GM10248 (cell line): ENCODE results near the gene NPHP1.
"Not testable (repeated sequence)": the region's sequence is repeated elsewhere in the genome, so short reads cannot be mapped to it uniquely, and the experiment has no call there.

Experiments used
- CTCF ChIA-PET: fragments of 300-600 bp; sonication (Branson Sonifier 250); formaldehyde crosslinking; extraction: SDS; loops from one replicate; lab custom pipeline; 2021; ENCODE audit warnings: antibody characterized with exemption; lab: Yijun Ruan, JAX
- POLR2A ChIA-PET: fragments of 350-650 bp; sonication (Branson Sonifier 250); formaldehyde crosslinking; extraction: SDS; loops from one replicate; lab custom pipeline; 2020; ENCODE audit warnings: antibody characterized with exemption; lab: Yijun Ruan, JAX
- DNase-seq: peaks from one replicate; pipeline ENCODE4 v3.0.0; 2012; ENCODE audit errors: extremely low spot score
- TF ChIP-seq, protein P1 (sequence below): IDR thresholded peaks from 2 replicates; pipeline ENCODE4 v1.5.1; 2012; ENCODE audit warnings: mild to moderate bottlenecking, low read depth; ENCODE audit errors: extremely low read depth, missing control alignments, control extremely low read depth

The NPHP1 gene

GRCh38 chr2:110157153-110157793 lies 47.5 kb downstream of the NPHP1 start:
- POLR2A ChIA-PET: no interaction called here
- DNase-seq: peak; percentile 50
- TF ChIP-seq, protein P1, sequence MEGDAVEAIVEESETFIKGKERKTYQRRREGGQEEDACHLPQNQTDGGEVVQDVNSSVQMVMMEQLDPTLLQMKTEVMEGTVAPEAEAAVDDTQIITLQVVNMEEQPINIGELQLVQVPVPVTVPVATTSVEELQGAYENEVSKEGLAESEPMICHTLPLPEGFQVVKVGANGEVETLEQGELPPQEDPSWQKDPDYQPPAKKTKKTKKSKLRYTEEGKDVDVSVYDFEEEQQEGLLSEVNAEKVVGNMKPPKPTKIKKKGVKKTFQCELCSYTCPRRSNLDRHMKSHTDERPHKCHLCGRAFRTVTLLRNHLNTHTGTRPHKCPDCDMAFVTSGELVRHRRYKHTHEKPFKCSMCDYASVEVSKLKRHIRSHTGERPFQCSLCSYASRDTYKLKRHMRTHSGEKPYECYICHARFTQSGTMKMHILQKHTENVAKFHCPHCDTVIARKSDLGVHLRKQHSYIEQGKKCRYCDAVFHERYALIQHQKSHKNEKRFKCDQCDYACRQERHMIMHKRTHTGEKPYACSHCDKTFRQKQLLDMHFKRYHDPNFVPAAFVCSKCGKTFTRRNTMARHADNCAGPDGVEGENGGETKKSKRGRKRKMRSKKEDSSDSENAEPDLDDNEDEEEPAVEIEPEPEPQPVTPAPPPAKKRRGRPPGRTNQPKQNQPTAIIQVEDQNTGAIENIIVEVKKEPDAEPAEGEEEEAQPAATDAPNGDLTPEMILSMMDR: peak; percentile 86
- CTCF ChIA-PET: interaction anchor here (1.0 to 3.7 kb wide), 6 partner anchors 11 to 50 kb away, joined by 3 to 54 read pairs (median 4); partner anchors contain the start of gene MALL

DNA sequence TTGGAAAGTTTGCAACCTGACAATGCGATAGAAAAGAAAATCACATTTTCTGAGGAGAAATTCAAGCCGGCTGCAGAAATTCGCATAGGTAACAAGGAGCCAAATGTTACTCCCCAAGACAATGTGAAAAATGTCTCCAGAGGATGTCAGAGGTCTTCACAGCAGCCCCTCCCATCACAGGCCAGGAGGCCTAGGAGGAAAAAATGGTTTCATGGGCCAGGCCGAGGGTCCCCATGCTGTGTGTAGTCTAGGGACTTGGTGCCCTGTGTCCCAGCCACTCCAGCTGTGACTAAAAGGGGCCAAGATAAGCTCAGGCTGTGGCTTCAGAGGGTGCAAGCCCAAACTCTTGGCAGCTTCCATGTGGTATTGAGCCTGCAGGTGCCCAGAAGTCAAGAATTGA lies 50.0 kb downstream of the NPHP1 start:
- POLR2A ChIA-PET: not testable (repeated sequence)

GRCh38 chr2:110154188-110154587 lies 50.6 kb downstream of the NPHP1 start:
- POLR2A ChIA-PET, DNase-seq, CTCF ChIA-PET: not testable (repeated sequence)

More for the DNA sequence above, 50.0 kb downstream of the NPHP1 start:
- CTCF ChIA-PET: interaction anchor here (3.7 kb wide), 1 partner anchor 13 kb away, joined by 54 read pairs; no protein-coding TSS in a partner anchor
- not testable (repeated sequence) for DNase-seq

DNA sequence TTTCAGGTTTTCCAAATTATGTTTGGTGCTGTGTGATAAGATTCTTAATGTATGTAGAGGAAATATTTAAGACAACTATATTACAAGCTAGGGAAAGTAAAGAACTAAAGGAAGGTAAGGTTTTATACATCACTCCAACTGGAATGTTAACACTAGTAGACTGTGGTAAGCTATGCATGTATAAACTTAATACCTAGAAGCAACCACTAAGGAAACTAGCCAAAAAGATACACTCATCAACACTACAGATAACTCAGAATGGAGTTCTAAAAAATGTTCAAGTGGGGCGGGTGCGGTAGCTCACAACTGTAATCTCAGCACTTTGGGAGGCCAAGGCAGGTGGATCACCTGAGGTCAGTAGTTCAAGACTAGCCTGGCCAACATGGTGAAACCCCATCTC lies 51.4 kb downstream of the NPHP1 start:
- POLR2A ChIA-PET: no interaction called here
- CTCF ChIA-PET: no interaction called here
- TF ChIP-seq, protein P1: no peak
- DNase-seq: no peak

DNA sequence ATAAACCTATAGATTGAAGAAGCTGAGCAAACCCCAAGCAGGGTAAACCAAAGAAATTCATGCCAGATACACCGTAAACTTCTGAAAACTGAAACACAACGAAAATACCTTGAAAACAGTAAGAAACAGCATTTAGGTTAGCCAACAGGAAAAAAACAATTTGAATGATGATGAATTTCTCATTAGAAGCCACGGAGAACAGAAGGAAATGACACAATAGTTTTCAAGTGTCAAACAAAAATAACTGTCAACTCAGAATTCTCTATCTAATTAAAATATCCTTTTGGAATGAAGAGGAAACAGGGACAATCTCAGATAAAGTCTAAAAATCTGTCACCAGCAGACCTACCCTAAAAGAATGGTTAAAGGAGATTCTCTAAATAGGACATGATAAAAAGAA lies 51.9 kb downstream of the NPHP1 start:
- DNase-seq: no peak
- ChIA-PET CTCF (no interaction called here), POLR2A (no interaction called here)
- TF ChIP-seq, protein P1: no peak

DNA sequence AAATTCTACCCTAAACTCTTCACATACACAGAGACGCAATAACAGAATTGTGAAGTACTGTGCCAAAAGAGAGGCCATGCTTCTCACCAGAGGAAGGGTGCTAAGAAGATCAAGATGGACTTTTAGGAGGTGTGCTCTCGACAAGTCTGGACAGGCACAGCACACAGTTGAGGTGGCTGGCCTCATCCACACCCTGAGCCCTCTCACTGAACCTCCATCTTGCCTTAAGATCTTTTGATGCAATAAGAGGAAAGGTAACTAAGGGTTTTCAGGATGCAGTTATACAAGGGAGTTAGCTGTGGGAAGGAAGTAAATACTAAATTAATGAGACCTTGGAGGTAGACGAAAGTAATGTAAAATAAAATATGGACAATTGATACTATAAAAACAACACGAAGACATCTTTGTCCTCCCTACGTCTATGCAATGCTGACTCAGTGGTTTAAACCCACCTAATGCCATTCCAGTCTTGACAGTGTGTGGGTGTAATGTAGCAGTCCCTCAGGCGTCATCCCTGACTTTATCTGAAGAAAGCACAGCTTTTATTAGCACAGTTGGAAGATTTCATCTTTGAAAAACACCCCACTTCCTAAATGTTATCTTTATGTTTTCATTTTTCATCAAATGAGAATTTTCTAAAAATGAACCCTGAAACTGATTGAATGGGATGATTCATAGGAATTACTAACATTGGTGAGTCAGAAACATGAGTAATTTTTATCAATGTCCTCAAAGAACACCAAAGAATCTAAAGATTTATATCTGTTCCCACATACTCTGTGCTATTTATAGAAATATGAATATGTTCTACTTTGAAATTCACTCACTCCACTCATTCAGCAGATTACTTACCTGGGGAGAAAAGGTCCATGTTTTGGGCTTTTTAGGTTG lies 55.2 kb downstream of the NPHP1 start:
- ChIA-PET CTCF (no interaction called here), POLR2A (no interaction called here)
- DNase-seq: no peak
- TF ChIP-seq, protein P1: no peak

DNA sequence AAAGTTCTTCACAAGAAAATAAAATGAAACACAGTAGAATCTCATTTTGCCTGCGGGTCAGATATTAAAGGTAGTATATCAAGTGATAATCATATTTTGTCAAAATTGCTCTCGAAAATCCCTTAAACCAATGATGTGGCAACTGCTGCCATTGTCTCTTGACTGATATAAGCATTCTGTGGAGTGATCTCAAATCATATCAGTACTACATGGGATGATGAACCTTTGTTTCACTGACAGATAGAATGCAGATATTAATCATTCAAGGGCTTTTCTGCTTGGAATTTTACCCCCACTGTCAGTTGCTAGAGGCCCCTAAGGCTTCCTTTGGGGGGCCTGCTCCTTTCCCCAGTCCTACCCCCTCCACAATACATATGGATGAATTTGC lies 57.9 kb downstream of the NPHP1 start:
- POLR2A ChIA-PET: no interaction called here
- TF ChIP-seq, protein P1: no peak
- no peak for DNase-seq
- CTCF ChIA-PET: no interaction called here
